Measurements from ENCODE around the gene RHOF. TPM values are rescaled to one million over a fixed set of nuclear protein-coding genes. Genes with fewer than 3 reads are reported as not detected.

The RHOF gene
- total and polyA plus RNA-seq, 7 donors = 1.4 to 4.8 (median 3.9) TPM

DNA sequence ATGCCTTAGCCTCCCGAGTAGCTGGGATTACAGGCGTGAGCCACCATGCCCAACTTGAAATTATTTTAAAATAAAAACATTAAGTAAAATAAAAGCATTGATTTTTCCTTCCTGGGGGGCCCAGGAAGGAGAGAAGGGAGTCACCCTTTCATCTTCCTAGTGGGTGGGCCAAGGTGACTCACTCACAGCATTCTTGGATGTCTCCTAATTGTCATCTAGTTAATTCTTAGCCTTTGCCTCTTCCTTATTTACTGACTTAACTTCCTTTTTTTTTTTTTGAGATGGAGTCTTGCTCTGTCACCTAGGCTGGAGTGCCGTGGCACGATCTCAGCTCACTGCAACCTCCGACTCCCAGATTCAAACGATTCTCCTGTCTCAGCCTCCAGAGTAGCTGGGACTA lies 51.7 kb downstream of the RHOF start:
- WGBS, 3 donors = 87 to 94% (median 92%) methylated on average over 6 of the region's 6 CpGs
- Histone ChIP-seq H3K36me3 (ENCODE audit: insufficient read depth in 1 of 2, low read depth in 1 of 2) (peaks cover 0 to 11% of the 10 kb centered on the region in 2 donors), H3K4me1 (peaks cover 13% of the 10 kb centered on the region), H3K4me3 (no peak overlapping the region), H3K9me3 (no peaks in the 10 kb centered on the region), H3K27me3 (ENCODE audit: insufficient read depth in 3 of 3, low read length in 2 of 3) (no peaks in the 10 kb centered on the region), H3K27ac (peak overlapping the region; percentile 76)
- DNase-seq (no peak), ATAC-seq (no peak)
- intact Hi-C loops (cut with DNase I) = no loop called here
- TF ChIP-seq, protein P1, sequence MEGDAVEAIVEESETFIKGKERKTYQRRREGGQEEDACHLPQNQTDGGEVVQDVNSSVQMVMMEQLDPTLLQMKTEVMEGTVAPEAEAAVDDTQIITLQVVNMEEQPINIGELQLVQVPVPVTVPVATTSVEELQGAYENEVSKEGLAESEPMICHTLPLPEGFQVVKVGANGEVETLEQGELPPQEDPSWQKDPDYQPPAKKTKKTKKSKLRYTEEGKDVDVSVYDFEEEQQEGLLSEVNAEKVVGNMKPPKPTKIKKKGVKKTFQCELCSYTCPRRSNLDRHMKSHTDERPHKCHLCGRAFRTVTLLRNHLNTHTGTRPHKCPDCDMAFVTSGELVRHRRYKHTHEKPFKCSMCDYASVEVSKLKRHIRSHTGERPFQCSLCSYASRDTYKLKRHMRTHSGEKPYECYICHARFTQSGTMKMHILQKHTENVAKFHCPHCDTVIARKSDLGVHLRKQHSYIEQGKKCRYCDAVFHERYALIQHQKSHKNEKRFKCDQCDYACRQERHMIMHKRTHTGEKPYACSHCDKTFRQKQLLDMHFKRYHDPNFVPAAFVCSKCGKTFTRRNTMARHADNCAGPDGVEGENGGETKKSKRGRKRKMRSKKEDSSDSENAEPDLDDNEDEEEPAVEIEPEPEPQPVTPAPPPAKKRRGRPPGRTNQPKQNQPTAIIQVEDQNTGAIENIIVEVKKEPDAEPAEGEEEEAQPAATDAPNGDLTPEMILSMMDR (IDR thresholded peaks at IDR 0.05) = no peak

DNA sequence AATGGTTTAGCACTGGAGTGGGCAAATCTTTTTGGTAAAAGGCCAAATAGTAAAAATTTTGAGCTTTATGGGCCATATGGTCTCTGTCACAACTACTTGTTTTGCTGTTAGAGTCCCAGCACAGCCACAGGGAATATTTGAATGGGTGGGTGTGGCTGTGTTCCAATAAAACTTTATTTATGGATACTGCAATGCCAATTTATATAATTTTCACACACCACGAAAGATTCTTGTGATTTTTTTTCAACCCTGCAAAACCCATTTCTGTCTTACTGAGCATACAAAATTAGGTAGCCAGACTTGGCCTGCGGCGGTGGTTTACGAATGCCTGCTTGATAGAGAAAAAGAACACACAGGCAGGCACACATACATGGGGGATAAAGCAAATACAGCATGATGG lies 52.6 kb downstream of the RHOF start:
- intact Hi-C loops (cut with DNase I) = no loop called here
- Histone ChIP-seq H3K27me3 (ENCODE audit: insufficient read depth in 3 of 3, low read length in 2 of 3) (no peaks in the 10 kb centered on the region), H3K4me1 (peaks cover 17% of the 10 kb centered on the region), H3K27ac (peak overlapping the region; percentile 76), H3K4me3 (no peak overlapping the region), H3K9me3 (no peaks in the 10 kb centered on the region), H3K36me3 (ENCODE audit: insufficient read depth in 1 of 2, low read depth in 1 of 2) (peaks cover 0 to 11% of the 10 kb centered on the region in 2 donors)
- TF ChIP-seq, protein P1 (IDR thresholded peaks at IDR 0.05) = no peak
- DNase-seq (no peak), ATAC-seq (no peak)
- 66 to 86% (median 72%) methylated on average over 4 of the region's 4 CpGs for WGBS, 3 donors

DNA sequence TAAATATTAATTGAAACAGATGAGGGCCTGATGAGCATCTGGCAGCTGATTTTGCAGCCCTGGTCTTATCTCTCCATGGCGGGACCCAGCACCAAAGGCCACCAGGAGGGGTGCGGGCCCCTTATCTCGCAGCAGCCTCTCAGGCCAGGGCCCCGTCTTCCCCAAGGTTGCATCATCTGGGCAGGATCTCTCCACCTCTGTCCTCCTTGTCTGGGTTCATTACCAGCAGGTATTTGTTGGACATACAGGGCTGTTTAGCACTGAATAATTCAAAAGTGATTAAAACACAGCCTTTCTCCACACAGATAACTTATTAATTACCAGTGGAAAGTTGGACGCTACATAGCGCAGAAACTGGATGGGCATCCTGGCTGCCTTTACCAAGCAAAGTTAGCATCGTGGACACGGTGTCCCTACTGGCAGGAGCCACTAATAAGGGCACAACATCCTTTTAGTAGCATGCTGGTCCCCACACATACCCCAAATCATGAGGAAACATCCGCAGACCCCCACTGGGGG lies 55.1 kb downstream of the RHOF start:
- no peak for DNase-seq
- 76 to 83% (median 79%) methylated on average over 9 of the region's 9 CpGs for WGBS, 3 donors

DNA sequence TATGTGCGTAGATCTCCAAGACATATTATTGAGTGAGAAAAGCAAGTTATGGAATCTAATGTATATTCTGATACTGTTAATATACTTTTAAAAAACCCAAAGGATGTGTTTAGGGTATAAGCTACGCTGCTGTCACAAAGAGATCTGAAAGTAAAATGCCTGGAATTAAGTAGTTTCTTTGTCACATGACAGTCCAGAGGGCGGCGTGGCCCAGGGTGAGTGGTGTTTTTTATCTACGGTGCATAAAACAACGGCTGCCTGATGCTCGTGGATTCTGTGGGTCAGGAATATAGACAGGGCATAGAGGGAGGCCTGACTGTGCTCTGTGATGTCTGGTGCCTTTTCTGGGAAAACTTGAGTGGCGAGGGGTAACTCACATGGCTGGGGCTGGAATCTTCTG lies 59.6 kb downstream of the RHOF start:
- intact Hi-C loops (cut with DNase I) = no loop called here
- no peaks in the 10 kb centered on the region for H3K27me3 ChIP-seq (ENCODE audit: insufficient read depth in 3 of 3, low read length in 2 of 3)

More for the DNA sequence above, 55.1 kb downstream of the RHOF start:
- peaks cover 25% of the 10 kb centered on the region for H3K4me1 ChIP-seq
- intact Hi-C loops (cut with DNase I) = no loop called here
- no peak for ATAC-seq
- peak overlapping the region; percentile 50 for H3K27ac ChIP-seq
- no peaks in the 10 kb centered on the region for H3K27me3 ChIP-seq (ENCODE audit: insufficient read depth in 3 of 3, low read length in 2 of 3)
- peaks cover 0 to 4% of the 10 kb centered on the region in 2 donors for H3K36me3 ChIP-seq (ENCODE audit: insufficient read depth in 1 of 2, low read depth in 1 of 2)
- H3K9me3 ChIP-seq = no peaks in the 10 kb centered on the region
- TF ChIP-seq, protein P1 (IDR thresholded peaks at IDR 0.05) = no peak
- no peak overlapping the region for H3K4me3 ChIP-seq

More for the DNA sequence above, 59.6 kb downstream of the RHOF start:
- H3K36me3 ChIP-seq (ENCODE audit: insufficient read depth in 1 of 2, low read depth in 1 of 2) = peaks cover 0 to 4% of the 10 kb centered on the region in 2 donors
- H3K4me3 ChIP-seq = no peak overlapping the region
- H3K4me1 ChIP-seq = peaks cover 12% of the 10 kb centered on the region
- H3K9me3 ChIP-seq = no peaks in the 10 kb centered on the region
- no peak for DNase-seq
- TF ChIP-seq, protein P1 (IDR thresholded peaks at IDR 0.05) = no peak
- ATAC-seq = no peak
- H3K27ac ChIP-seq = peak overlapping the region; percentile 3
- WGBS, 3 donors = 88 to 93% (median 90%) methylated on average over 8 of the region's 8 CpGs
